Tibial artery (tissue), 4 donors: Measurements from ENCODE around the gene PRIM2.
A peak's percentile ranks its signal among the peaks of the same experiment; 100 is the strongest.
"Not testable (repeated sequence)": the region's sequence is repeated elsewhere in the genome, so short reads cannot be mapped to it uniquely, and the experiment has no call there.

ENCODE experiments used
- DNase-seq, 2 donors: peaks; one replicate each; pipeline ENCODE4 v3.0.0-alpha.2; 2019
- H3K27ac ChIP-seq, 2 donors: fragments of 200-600 bp; sonication (generic) in 1 of 2; 1 replicate in 1 of 2; 2 replicates in 1 of 2; pipeline ENCODE4 v1.5.1; 2018 to 2019; ENCODE audit warnings: mild to moderate bottlenecking in 1 of 2
- H3K27me3 ChIP-seq, 2 donors: fragments of 200-600 bp; sonication (generic) in 1 of 2; one replicate each; pipeline versions ENCODE4 v1.5.1 to v1.6.0; 2016 to 2019
- H3K36me3 ChIP-seq, 3 donors: fragments of 200-600 bp; sonication (generic) in 2 of 3; one replicate each; pipeline ENCODE4 v1.5.1; 2016 to 2019; ENCODE audit warnings: mild to moderate bottlenecking in 2 of 3
- H3K4me1 ChIP-seq, 4 donors: fragments of 200-600 bp; sonication (generic) in 2 of 4; 1 replicate in 3 of 4; 2 replicates in 1 of 4; pipeline ENCODE4 v1.5.1; 2016 to 2019
- H3K4me3 ChIP-seq, 2 donors: fragments of 200-600 bp; sonication (generic) in 1 of 2; 1 replicate in 1 of 2; 2 replicates in 1 of 2; pipeline ENCODE4 v1.5.1; 2018 to 2019; ENCODE audit warnings: mild to moderate bottlenecking in 2 of 2
- H3K9me3 ChIP-seq, 3 donors: fragments of 200-600 bp; sonication (generic) in 1 of 3; one replicate each; pipeline ENCODE4 v1.5.1; 2016 to 2019
- CTCF ChIP-seq, 2 experiments: fragments of 200-600 bp in 1 of 2; fragments of 450-650 bp in 1 of 2; IDR thresholded peaks; one replicate each; pipeline ENCODE4 v1.5.1; 2017 to 2019; ENCODE audit warnings: antibody characterized with exemption in 2 of 2, mild to moderate bottlenecking in 1 of 2, moderate library complexity in 1 of 2
- intact Hi-C: fragments of 100-400 bp; cut with DNase I; formaldehyde crosslinking; loops from one replicate; pipeline ENCODE4 v1.15.0; 2023; ENCODE audit warnings: low total_unique reads

PRIM2 gene, protein sequence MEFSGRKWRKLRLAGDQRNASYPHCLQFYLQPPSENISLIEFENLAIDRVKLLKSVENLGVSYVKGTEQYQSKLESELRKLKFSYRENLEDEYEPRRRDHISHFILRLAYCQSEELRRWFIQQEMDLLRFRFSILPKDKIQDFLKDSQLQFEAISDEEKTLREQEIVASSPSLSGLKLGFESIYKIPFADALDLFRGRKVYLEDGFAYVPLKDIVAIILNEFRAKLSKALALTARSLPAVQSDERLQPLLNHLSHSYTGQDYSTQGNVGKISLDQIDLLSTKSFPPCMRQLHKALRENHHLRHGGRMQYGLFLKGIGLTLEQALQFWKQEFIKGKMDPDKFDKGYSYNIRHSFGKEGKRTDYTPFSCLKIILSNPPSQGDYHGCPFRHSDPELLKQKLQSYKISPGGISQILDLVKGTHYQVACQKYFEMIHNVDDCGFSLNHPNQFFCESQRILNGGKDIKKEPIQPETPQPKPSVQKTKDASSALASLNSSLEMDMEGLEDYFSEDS

DNA sequence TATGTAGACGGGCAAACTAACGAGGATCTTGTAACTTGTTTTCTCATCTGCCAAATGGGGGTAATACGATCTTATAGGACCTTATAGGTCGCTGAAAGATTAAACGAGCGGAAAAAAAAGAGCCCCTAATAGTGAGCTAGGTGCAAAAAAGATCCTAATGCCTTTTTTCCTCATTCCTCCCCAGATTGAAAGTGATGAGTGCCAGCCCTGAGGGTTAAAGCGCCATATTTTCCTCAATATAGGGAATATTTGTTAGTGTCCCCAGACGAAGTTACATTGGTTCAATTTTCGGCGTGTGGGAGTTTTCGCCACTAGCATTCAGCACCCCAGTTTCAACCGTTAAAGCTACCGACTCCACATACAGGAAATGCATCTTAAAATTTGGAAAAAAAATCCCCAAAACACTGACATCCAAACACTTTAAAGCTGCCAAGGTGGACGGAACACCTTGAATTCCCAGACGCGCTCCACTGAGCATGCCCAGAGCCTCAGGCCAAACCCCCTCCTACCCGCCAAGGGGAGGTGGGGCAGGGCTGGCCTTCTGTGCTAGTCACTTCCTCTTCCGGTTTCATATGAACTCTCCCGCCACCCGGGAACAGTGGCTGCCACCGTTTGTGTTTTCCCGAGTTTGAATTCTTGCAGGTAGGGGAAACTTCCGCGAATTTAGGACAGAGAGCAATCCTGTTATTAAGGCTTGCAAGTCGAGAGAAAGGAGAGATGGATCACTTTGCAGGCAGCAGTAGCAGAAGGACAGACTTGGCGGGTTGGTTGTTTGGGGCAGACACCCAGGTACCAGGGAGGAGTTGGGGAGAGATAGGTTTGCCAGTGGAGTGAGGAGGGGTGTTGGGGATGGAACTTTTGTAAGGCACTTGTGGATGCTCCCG is at the start of gene PRIM2:
Gene PRIM2 (plus strand): TSS at position 571 of the 884 bp plus-strand sequence. CDS start 816 bp downstream, outside the sequence.
- intact Hi-C loops: loop anchor here (2.0 to 5.0 kb wide), 2 partner anchors 127 to 230 kb away; no protein-coding TSS in a partner anchor
- peak; percentile 85 to 90 for DNase-seq
- Histone ChIP-seq H3K9me3 (no peaks in the 10 kb centered on the region), H3K4me3 (peak within 1 kb of the TSS; percentile 61 to 67), H3K36me3 (peaks cover 7 to 24% (median 15%) of the 10 kb centered on the region in 3 donors), H3K27me3 (no peaks in the 10 kb centered on the region), H3K4me1 (peaks cover 0 to 38% (median 13%) of the 10 kb centered on the region in 4 donors), H3K27ac (peak within 1 kb of the TSS; percentile 31 to 66)
- TF ChIP-seq CTCF (IDR thresholded peaks at IDR 0.05): no peak

- Histone ChIP-seq H3K27me3 (no peaks in the 10 kb centered on the region), H3K4me1 (peaks cover 0 to 47% (median 11%) of the 10 kb centered on the region in 4 donors), H3K4me3 (no peak overlapping the region), H3K9me3 (no peaks in the 10 kb centered on the region), H3K36me3 (no peaks in the 10 kb centered on the region), H3K27ac (peak overlapping the region; percentile 41 to 52)
- intact Hi-C loops: loop anchor here (10.0 kb wide), 1 partner anchor 93 kb away; the partner anchor contains the start of gene BAG2
- DNase-seq: no peak
- TF ChIP-seq CTCF (IDR thresholded peaks at IDR 0.05): no peak
Observed at GRCh38 chr6:57268294-57268640, 49.2 kb upstream of the PRIM2 start.

DNA sequence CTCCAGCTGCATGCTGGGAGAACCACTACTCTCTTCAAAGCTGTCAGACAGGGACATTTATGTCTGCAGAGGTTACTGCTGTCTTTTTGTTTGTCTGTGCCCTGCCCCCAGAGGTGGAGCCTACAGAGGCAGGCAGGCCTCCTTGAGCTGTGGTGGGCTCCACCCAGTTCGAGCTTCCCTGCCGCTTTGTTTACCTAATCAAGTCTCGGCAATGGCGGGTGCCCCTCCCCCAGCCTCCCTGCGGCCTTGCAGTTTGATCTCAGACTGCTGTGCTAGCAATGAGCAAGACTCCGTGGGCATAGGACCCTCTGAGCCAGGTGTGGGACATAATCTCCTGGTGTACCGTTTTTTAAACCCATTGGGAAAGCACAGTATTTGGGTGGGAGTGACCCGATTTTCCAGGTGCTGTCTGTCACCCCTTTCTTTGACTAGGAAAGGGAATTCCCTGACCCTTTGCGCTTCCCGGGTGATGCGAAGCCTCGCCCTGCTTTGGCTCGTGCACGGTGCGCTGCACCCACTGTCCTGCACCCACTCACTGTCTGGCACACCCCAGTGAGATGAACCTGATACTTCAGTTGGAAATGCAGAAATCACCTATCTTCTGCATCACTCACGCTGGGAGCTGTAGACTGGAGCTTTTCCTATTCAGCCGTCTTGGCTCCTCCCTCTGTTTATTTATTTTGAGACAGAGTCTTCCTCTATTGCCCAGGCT is 43.2 kb upstream of the PRIM2 start:
- H3K27me3 ChIP-seq, intact Hi-C loops, H3K36me3 ChIP-seq, H3K27ac ChIP-seq, H3K4me1 ChIP-seq, DNase-seq, H3K4me3 ChIP-seq, H3K9me3 ChIP-seq: not testable (repeated sequence)

DNA sequence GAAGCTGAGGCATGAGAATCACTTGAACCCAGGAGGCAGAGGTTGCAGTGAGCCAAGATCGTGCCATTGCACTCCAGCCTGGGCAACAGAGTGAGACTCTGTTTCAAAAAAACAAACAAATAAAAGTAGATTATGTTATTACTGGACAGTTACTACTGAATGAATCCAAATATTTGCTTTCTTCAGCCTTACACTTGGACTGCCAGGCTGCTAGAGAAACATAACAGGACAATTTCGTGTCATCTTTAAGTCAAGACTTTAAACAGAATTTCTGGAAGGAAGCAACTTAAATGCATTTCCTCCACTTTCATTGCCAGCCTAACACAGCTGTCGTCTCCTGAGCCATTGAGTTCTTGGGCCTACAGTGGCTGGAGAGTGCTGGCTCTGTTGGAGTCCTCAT is 42.0 kb upstream of the PRIM2 start:
- no peak for DNase-seq
- Histone ChIP-seq H3K36me3 (no peaks in the 10 kb centered on the region), H3K9me3 (no peaks in the 10 kb centered on the region), H3K4me1 (no peaks in the 10 kb centered on the region), H3K27me3 (no peaks in the 10 kb centered on the region), H3K4me3 (no peak overlapping the region), H3K27ac (no peak overlapping the region)
- TF ChIP-seq CTCF (IDR thresholded peaks at IDR 0.05): no peak
- intact Hi-C loops: no loop called here

DNA sequence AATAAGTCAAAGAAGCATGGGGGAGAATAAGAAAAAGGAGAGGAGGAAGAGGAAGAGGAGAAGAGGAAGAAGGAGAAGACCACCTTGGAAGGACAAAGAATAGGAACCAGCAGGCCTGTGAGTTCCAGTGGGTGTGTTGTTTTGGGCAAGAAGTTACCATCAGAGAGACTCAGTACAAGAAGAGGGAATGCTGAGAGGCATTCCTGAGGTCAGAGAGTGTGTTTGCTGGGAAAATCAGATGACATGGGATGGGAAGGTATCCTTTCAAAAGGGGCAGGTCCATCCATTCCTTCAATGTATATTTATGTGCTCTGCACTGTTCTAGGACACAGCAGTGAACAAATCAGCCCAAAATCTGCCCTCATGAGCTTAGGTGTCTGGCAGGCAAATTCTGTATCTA is 40.5 kb upstream of the PRIM2 start:
- H3K27me3 ChIP-seq: no peaks in the 10 kb centered on the region
- H3K36me3 ChIP-seq: no peaks in the 10 kb centered on the region
- H3K9me3 ChIP-seq: no peaks in the 10 kb centered on the region
- H3K27ac ChIP-seq: no peak overlapping the region
- H3K4me3 ChIP-seq: no peak overlapping the region
- no peak for TF ChIP-seq CTCF (IDR thresholded peaks at IDR 0.05)
- intact Hi-C loops: no loop called here
- H3K4me1 ChIP-seq: no peaks in the 10 kb centered on the region
- DNase-seq: no peak
